22Rv1 (cell line): Measurements from ENCODE around the gene OR7D2.

Experiments used
- CTCF ChIP-seq: fragments of 450-650 bp; IDR thresholded peaks from 2 replicates; pipeline ENCODE4 v1.5.1; 2017; ENCODE audit warnings: mild to moderate bottlenecking
- ZFX ChIP-seq: fragments of 450-650 bp; IDR thresholded peaks from 2 replicates; pipeline ENCODE4 v1.6.1; 2017; ENCODE audit warnings: antibody characterized with exemption, borderline replicate concordance

GRCh38 chr19:9140159-9140874, 38.5 kb upstream of the OR7D2 start, which contains the start of gene ZNF317:
- TF ChIP-seq CTCF: no peak
- TF ChIP-seq ZFX: no peak
